K562 (cell line): Measurements from ENCODE around the gene VPREB3. TPM values are rescaled to one million over a fixed set of nuclear protein-coding genes. Genes with fewer than 3 reads are reported as not detected.

Experiments used
- BRD9 ChIP-seq: fragments of 450-650 bp; IDR thresholded peaks from 2 replicates; pipeline ENCODE4 v1.6.1; 2018; ENCODE audit warnings: low read depth; ENCODE audit not compliant: partially characterized antibody
- DIDO1 ChIP-seq: fragments of 450-650 bp; IDR thresholded peaks from 2 replicates; pipeline ENCODE4 v1.6.1; 2016; ENCODE audit warnings: low read depth, missing biosample characterization, missing genetic modification characterization
- ETV1 ChIP-seq: fragments of 450-650 bp; conservative IDR thresholded peaks from 2 replicates; pipeline ENCODE4 v1.6.1; 2016; ENCODE audit warnings: missing genetic modification characterization, control low read depth, low read depth, missing compliant biosample characterization
- FOS ChIP-seq: IDR thresholded peaks from 3 replicates; pipeline ENCODE4 v1.6.1; 2011; ENCODE audit not compliant: insufficient read length; ENCODE audit errors: extremely low read depth
- FOXA3 ChIP-seq, 2 experiments: fragments of 450-650 bp in 1 of 2; sonication (generic) in 1 of 2; formaldehyde crosslinking; IDR thresholded peaks in 1 of 2; conservative IDR thresholded peaks in 1 of 2; 2 replicates each; pipeline versions ENCODE4 v1.4.0 to v1.8.0; 2020 to 2022; ENCODE audit warnings: mild to moderate bottlenecking in 2 of 2, missing genetic modification reagents in 1 of 2
- HDAC8 ChIP-seq: fragments of 450-650 bp; IDR thresholded peaks from 2 replicates; pipeline ENCODE4 v1.6.1; 2016; ENCODE audit warnings: mild to moderate bottlenecking, missing genetic modification characterization, moderate library complexity, missing compliant biosample characterization
- ILF3 ChIP-seq: fragments of 450-650 bp; IDR thresholded peaks from 2 replicates; pipeline ENCODE4 v1.6.1; 2018; ENCODE audit warnings: antibody characterized with exemption, mild to moderate bottlenecking, moderate library complexity, borderline replicate concordance
- KLF1 ChIP-seq: fragments of 450-650 bp; IDR thresholded peaks from 2 replicates; pipeline ENCODE4 v1.6.1; 2016; ENCODE audit warnings: missing genetic modification characterization, missing compliant biosample characterization
- KLF16 ChIP-seq: IDR thresholded peaks from 2 replicates; pipeline ENCODE4 v1.6.1; 2016; ENCODE audit warnings: antibody characterized with exemption
- MEF2A ChIP-seq: IDR thresholded peaks from 2 replicates; pipeline ENCODE4 v1.6.1; 2011; ENCODE audit warnings: low read depth, mild to moderate bottlenecking, low read length, moderate library complexity; ENCODE audit not compliant: control insufficient read depth
- RHOXF2B ChIP-seq: fragments of 250-450 bp; sonication (Bioruptor Pico); conservative IDR thresholded peaks from 2 replicates; pipeline ENCODE4 v1.5.1; 2021
- ZBTB17 ChIP-seq: fragments of 450-650 bp; formaldehyde crosslinking; IDR thresholded peaks from 2 replicates; pipeline ENCODE4 v1.4.0; 2020; ENCODE audit warnings: mild to moderate bottlenecking
- ZFX ChIP-seq: sonication (generic); formaldehyde crosslinking; IDR thresholded peaks from 2 replicates; pipeline ENCODE4 v1.8.0; 2022; ENCODE audit warnings: mild to moderate bottlenecking, missing genetic modification reagents, moderate library complexity
- ZNF134 ChIP-seq: fragments of 250-450 bp; sonication (Bioruptor Pico); conservative IDR thresholded peaks from 2 replicates; pipeline ENCODE4 v1.4.0; 2020
- ZNF197 ChIP-seq: fragments of 200-800 bp; sonication (Bioruptor generic); IDR thresholded peaks from 2 replicates; pipeline ENCODE4 v1.6.1; 2016; ENCODE audit warnings: low read depth, missing genetic modification characterization, missing compliant biosample characterization
- ZNF274 ChIP-seq: IDR thresholded peaks from 2 replicates; pipeline ENCODE4 v1.6.1; 2011; ENCODE audit warnings: low read depth, mild to moderate bottlenecking, low read length, moderate library complexity, borderline replicate concordance
- ZNF347 ChIP-seq: fragments of 450-650 bp; formaldehyde crosslinking; IDR thresholded peaks from 2 replicates; pipeline ENCODE4 v1.4.0; 2020; ENCODE audit warnings: low read depth, mild to moderate bottlenecking, moderate library complexity
- ZNF384 ChIP-seq: IDR thresholded peaks from 2 replicates; pipeline ENCODE4 v1.6.1; 2012; ENCODE audit warnings: low read depth, low read length, improper control_type of control experiment
- ZNF717 ChIP-seq: fragments of 250-450 bp; sonication (Bioruptor Pico); IDR thresholded peaks from 2 replicates; pipeline ENCODE4 v1.5.0; 2021
- polyA plus RNA-seq, 8 experiments: library from polyadenylated mRNA; depleted of rRNA in 4 of 8; stranded (reverse) in 5 of 8; unstranded in 3 of 8; fragments of >200 nt; fragmentation: Nextera tagmentation in 2 of 8; fragmentation: Illumina TruSeq in 1 of 8; extraction: Ambion mirVana in 2 of 8; extraction: Trizol in 1 of 8; gene quantifications; 2 replicates each; pipeline versions ENCODE4 v1.2.1 to v1.2.3, GENCODE V29; 2011 to 2014; ENCODE audit warnings: inconsistent platforms in 1 of 8, missing spikeins in 1 of 8
- total RNA-seq, 7 experiments: library from RNA; depleted of rRNA in 6 of 7; stranded (reverse); fragments of >200 nt in 6 of 7; fragmentation: Illumina TruSeq in 2 of 7; extraction: Trizol in 2 of 7; gene quantifications; 2 replicates each; pipeline versions ENCODE4 v1.2.1 to v1.2.3, GENCODE V29; 2011 to 2021; ENCODE audit warnings: low replicate concordance in 1 of 7
- TF ChIP-seq, protein P1 (sequence below): sonication (generic); formaldehyde crosslinking; IDR thresholded peaks from 2 replicates; pipeline ENCODE4 v1.8.0; 2023; ENCODE audit warnings: mild to moderate bottlenecking, missing genetic modification reagents
- TF ChIP-seq, protein P2 (sequence below): fragments of 450-650 bp; IDR thresholded peaks from 2 replicates; pipeline ENCODE4 v1.6.1; 2016; ENCODE audit warnings: missing biosample characterization, missing genetic modification characterization
- TF ChIP-seq, protein P3 (sequence below): sonication (generic); formaldehyde crosslinking; IDR thresholded peaks from 2 replicates; pipeline ENCODE4 v1.9.0; 2022; ENCODE audit warnings: mild to moderate bottlenecking, missing genetic modification reagents
- TF ChIP-seq, protein P4 (sequence below): sonication (generic); formaldehyde crosslinking; IDR thresholded peaks from 2 replicates; pipeline ENCODE4 v1.8.0; 2022; ENCODE audit warnings: missing genetic modification reagents, mild to moderate bottlenecking, moderate library complexity, borderline replicate concordance

Gene VPREB3
- total and polyA plus RNA-seq, 9 of the 15 experiments (the other 6 are each of a cell fraction or from before 2014, with no cell fraction given), result 0.14 to 0.71 (median 0.20) TPM; not detected in 6

DNA sequence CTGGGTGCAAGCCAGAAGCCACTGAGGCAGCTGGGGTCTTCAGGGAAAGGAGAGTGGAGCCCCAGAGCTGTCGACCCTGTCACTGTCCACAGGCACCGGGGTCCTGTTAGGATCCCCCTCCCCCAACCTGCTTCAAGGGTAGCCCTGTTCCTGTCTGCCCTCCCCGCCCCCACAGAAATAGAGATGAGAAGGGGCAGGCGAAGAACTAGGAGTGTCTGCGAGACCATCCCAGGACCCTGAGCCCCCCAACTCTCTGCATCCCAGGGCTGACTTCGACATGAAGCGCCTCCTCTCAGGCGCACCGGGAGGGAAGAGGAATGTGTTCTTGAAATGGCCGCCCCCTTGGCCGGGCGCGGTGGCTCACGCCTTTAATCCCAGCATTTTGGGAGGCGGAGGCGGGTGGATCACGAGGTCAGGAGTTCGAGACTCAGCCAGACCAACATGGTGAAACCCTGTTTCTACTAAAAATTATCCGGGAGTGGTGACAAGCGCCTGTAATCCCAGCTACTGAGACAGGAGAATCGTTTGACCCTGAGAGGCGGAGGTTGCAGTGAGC lies 2.7 kb downstream of the VPREB3 start (continued):
- TF ChIP-seq ILF3, result no peak
- no peak for TF ChIP-seq ZNF347
- no peak for TF ChIP-seq ZNF197
- no peak for TF ChIP-seq HDAC8 (tag)
- TF ChIP-seq DIDO1 (tag), result no peak
- TF ChIP-seq KLF16, result no peak
- no peak for TF ChIP-seq MEF2A
- TF ChIP-seq RHOXF2B, result no peak
- 0 out of 2 replicates have a peak, but pooled peaks have one; percentile 29 for TF ChIP-seq ETV1 (tag)
- TF ChIP-seq BRD9, result no peak
- TF ChIP-seq, protein P1, sequence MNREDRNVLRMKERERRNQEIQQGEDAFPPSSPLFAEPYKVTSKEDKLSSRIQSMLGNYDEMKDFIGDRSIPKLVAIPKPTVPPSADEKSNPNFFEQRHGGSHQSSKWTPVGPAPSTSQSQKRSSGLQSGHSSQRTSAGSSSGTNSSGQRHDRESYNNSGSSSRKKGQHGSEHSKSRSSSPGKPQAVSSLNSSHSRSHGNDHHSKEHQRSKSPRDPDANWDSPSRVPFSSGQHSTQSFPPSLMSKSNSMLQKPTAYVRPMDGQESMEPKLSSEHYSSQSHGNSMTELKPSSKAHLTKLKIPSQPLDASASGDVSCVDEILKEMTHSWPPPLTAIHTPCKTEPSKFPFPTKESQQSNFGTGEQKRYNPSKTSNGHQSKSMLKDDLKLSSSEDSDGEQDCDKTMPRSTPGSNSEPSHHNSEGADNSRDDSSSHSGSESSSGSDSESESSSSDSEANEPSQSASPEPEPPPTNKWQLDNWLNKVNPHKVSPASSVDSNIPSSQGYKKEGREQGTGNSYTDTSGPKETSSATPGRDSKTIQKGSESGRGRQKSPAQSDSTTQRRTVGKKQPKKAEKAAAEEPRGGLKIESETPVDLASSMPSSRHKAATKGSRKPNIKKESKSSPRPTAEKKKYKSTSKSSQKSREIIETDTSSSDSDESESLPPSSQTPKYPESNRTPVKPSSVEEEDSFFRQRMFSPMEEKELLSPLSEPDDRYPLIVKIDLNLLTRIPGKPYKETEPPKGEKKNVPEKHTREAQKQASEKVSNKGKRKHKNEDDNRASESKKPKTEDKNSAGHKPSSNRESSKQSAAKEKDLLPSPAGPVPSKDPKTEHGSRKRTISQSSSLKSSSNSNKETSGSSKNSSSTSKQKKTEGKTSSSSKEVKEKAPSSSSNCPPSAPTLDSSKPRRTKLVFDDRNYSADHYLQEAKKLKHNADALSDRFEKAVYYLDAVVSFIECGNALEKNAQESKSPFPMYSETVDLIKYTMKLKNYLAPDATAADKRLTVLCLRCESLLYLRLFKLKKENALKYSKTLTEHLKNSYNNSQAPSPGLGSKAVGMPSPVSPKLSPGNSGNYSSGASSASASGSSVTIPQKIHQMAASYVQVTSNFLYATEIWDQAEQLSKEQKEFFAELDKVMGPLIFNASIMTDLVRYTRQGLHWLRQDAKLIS (CRISPR knock-in tag), result no peak
- no peak for TF ChIP-seq FOS
- no peak for TF ChIP-seq FOXA3 (CRISPR knock-in tag; conservative IDR thresholded peaks at IDR 0.05 in 1 of 2, IDR thresholded peaks at IDR 0.05 in 1 of 2)
- TF ChIP-seq ZNF717, result no peak
- TF ChIP-seq, protein P2, sequence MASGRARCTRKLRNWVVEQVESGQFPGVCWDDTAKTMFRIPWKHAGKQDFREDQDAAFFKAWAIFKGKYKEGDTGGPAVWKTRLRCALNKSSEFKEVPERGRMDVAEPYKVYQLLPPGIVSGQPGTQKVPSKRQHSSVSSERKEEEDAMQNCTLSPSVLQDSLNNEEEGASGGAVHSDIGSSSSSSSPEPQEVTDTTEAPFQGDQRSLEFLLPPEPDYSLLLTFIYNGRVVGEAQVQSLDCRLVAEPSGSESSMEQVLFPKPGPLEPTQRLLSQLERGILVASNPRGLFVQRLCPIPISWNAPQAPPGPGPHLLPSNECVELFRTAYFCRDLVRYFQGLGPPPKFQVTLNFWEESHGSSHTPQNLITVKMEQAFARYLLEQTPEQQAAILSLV, result no peak
- TF ChIP-seq ZNF384, result no peak
- TF ChIP-seq ZNF274, result no peak
- TF ChIP-seq, protein P3, sequence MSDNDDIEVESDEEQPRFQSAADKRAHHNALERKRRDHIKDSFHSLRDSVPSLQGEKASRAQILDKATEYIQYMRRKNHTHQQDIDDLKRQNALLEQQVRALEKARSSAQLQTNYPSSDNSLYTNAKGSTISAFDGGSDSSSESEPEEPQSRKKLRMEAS, result peak; percentile 17
- TF ChIP-seq ZNF134 (CRISPR knock-in tag), result no peak
- TF ChIP-seq ZFX, result no peak; the same call in 1 of the 2 replicates
- TF ChIP-seq, protein P4, sequence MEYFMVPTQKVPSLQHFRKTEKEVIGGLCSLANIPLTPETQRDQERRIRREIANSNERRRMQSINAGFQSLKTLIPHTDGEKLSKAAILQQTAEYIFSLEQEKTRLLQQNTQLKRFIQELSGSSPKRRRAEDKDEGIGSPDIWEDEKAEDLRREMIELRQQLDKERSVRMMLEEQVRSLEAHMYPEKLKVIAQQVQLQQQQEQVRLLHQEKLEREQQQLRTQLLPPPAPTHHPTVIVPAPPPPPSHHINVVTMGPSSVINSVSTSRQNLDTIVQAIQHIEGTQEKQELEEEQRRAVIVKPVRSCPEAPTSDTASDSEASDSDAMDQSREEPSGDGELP, result no peak
- no peak for TF ChIP-seq ZBTB17 (CRISPR knock-in tag)
- no peak for TF ChIP-seq KLF1 (tag)
